ENCODE data around the gene DUSP9.

DUSP9 gene

GRCh38 chrX:153668423-153669173, 21.6 kb downstream of the DUSP9 start:
- TF ChIP-seq CTCF (conservative IDR thresholded peaks at IDR 0.05; ENCODE audit: low read depth, low read length): no peak
- no peak for DNase-seq (ENCODE audit: low read depth)
- H3K4me3 ChIP-seq (ENCODE audit: low read depth, low read length): no peak overlapping the region

- H3K4me3 ChIP-seq (ENCODE audit: low read depth, low read length): no peak overlapping the region
- peak; percentile 14 for DNase-seq (ENCODE audit: low read depth)
- TF ChIP-seq CTCF (conservative IDR thresholded peaks at IDR 0.05; ENCODE audit: low read depth, low read length): peak; percentile 75
These were observed 22.3 kb downstream of the DUSP9 start for GRCh38 chrX:153669174-153669890.

- no peak overlapping the region for H3K4me3 ChIP-seq (ENCODE audit: low read depth, low read length)
- no peak for TF ChIP-seq CTCF (conservative IDR thresholded peaks at IDR 0.05; ENCODE audit: low read depth, low read length)
- no peak for DNase-seq (ENCODE audit: low read depth)
These were observed 23.1 kb downstream of the DUSP9 start for GRCh38 chrX:153669901-153670731.

- H3K4me3 ChIP-seq (ENCODE audit: low read depth, low read length): no peak overlapping the region
- no peak for DNase-seq (ENCODE audit: low read depth)
- TF ChIP-seq CTCF (conservative IDR thresholded peaks at IDR 0.05; ENCODE audit: low read depth, low read length): no peak
These were observed 24.0 kb downstream of the DUSP9 start for GRCh38 chrX:153670748-153671588.

GRCh38 chrX:153671589-153672530, 24.9 kb downstream of the DUSP9 start:
- TF ChIP-seq CTCF (conservative IDR thresholded peaks at IDR 0.05; ENCODE audit: low read depth, low read length): no peak
- H3K4me3 ChIP-seq (ENCODE audit: low read depth, low read length): no peak overlapping the region
- DNase-seq (ENCODE audit: low read depth): no peak
